ENCODE results near the gene OXSR1.

DNA sequence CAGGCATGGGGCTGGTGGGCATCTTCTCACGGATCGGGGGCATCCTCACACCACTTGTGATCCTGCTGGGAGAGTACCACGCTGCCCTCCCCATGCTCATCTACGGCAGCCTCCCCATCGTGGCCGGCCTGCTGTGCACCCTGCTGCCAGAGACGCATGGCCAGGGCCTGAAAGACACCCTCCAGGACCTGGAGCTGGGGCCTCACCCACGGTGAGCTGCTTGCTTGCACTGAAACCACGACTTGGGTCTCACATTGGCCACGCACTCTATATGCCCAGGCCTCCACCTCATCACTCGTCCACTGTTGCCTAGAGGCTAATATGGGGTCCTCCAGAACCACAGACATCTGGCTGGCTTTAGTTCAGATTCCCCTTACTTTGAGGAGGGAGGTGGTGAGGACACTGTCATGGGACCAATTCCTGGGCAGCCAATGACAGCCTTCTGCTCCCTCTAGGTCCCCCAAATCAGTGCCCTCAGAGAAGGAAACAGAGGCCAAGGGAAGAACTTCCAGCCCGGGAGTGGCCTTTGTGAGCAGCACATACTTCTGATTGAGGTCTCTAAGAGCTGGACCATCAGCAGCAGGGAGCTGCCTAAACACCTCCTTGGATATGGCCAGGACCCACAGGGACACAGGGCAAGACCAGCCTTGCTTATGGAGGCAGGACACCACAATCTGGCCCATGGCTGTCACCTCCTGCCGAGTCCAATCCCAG, 111.7 kb downstream of the OXSR1 start:
- TF ChIP-seq, protein P1, sequence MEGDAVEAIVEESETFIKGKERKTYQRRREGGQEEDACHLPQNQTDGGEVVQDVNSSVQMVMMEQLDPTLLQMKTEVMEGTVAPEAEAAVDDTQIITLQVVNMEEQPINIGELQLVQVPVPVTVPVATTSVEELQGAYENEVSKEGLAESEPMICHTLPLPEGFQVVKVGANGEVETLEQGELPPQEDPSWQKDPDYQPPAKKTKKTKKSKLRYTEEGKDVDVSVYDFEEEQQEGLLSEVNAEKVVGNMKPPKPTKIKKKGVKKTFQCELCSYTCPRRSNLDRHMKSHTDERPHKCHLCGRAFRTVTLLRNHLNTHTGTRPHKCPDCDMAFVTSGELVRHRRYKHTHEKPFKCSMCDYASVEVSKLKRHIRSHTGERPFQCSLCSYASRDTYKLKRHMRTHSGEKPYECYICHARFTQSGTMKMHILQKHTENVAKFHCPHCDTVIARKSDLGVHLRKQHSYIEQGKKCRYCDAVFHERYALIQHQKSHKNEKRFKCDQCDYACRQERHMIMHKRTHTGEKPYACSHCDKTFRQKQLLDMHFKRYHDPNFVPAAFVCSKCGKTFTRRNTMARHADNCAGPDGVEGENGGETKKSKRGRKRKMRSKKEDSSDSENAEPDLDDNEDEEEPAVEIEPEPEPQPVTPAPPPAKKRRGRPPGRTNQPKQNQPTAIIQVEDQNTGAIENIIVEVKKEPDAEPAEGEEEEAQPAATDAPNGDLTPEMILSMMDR (IDR thresholded peaks at IDR 0.05 in 8 of 11, conservative IDR thresholded peaks at IDR 0.05 in 3 of 11), result no peak
- TF ChIP-seq POLR2A (IDR thresholded peaks at IDR 0.05), result no peak
- TF ChIP-seq POLR2AphosphoS5 (IDR thresholded peaks at IDR 0.05), result no peak

Data from spleen (tissue), 7 donors.